BLaER1 treated with 17β-estradiol and CSF1 and Interleukin-3, amounts not matched to agents 10 nM and 100 nM (cell line): ENCODE measurements around the gene NXPH1.

Source experiments
- H3K27ac ChIP-seq, 11 experiments: shearing (Covaris generic); formaldehyde crosslinking; 2 replicates each; pipeline ENCODE4 v1.8.1; 2022
- H3K27me3 ChIP-seq, 11 experiments: shearing (Covaris generic); formaldehyde crosslinking; 2 replicates each; pipeline ENCODE4 v1.8.1; 2022
- H3K36me3 ChIP-seq, 11 experiments: shearing (Covaris generic); formaldehyde crosslinking; 2 replicates each; pipeline ENCODE4 v1.8.1; 2022
- H3K4me1 ChIP-seq, 10 experiments: shearing (Covaris generic); formaldehyde crosslinking; 2 replicates each; pipeline ENCODE4 v1.8.1; 2022
- H3K4me2 ChIP-seq, 11 experiments: shearing (Covaris generic); formaldehyde crosslinking; 2 replicates each; pipeline ENCODE4 v1.8.1; 2022
- H3K4me3 ChIP-seq, 10 experiments: shearing (Covaris generic); formaldehyde crosslinking; 2 replicates each; pipeline ENCODE4 v1.8.1; 2022
- H3K9ac ChIP-seq, 11 experiments: shearing (Covaris generic); formaldehyde crosslinking; 2 replicates each; pipeline ENCODE4 v1.8.1; 2022
- H3K9me3 ChIP-seq, 11 experiments: shearing (Covaris generic); formaldehyde crosslinking; replicated peaks in 1 of 11; 2 replicates each; pipeline ENCODE4 v1.8.1; 2022
- H4K20me1 ChIP-seq, 11 experiments: shearing (Covaris generic); formaldehyde crosslinking; 2 replicates each; pipeline ENCODE4 v1.8.1; 2022
- Cebpa-rat ChIP-seq, 11 experiments: shearing (Covaris generic); IDR thresholded peaks; 2 replicates each; pipeline ENCODE4 v1.8.1; 2022

Gene NXPH1

GRCh38 chr7:8800986-8801385 lies 367.6 kb downstream of the NXPH1 start:
- Histone ChIP-seq H4K20me1 (no peaks in the 10 kb centered on the region), H3K4me1 (no peaks in the 10 kb centered on the region), H3K4me3 (no peak overlapping the region), H3K4me2 (no peak overlapping the region), H3K36me3 (no peaks in the 10 kb centered on the region), H3K9me3 (no peaks in the 10 kb centered on the region; a peak in 1 of 22 replicates), H3K27me3 (no peaks in the 10 kb centered on the region), H3K27ac (no peak overlapping the region), H3K9ac (no peak overlapping the region)
- no peak for TF ChIP-seq Cebpa-rat (IDR thresholded peaks at IDR 0.05)
